ENCODE data around the gene SLC8A1. TPM values are rescaled to one million over a fixed set of nuclear protein-coding genes. Genes with fewer than 3 reads are reported as not detected.

SLC8A1 gene
- total RNA-seq, 3 donors from 2014 or later: 8.2 to 14.2 (median 12.2) TPM

DNA sequence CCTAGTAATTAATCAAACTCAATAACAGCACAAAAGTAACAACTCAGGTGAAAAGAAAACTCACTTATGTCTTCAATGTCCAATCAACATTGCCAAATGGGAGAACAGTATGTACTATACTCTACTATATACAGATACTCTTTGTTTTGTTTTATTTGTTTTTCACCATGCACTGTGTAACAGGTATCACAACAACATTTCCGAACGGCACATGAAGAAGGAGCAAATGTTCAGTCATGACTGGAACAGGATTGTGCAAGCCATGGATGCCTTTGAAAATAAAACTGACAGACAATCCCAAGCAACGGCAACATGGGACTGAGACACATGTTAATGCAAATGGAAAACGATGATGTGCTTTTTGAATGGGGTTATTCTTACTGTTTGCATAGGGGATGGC is 337.9 kb downstream of the SLC8A1 start:
- TF ChIP-seq POLR2AphosphoS5 (IDR thresholded peaks at IDR 0.05): no peak
- no peak for TF ChIP-seq POLR2A (IDR thresholded peaks at IDR 0.05)
- TF ChIP-seq, protein P1, sequence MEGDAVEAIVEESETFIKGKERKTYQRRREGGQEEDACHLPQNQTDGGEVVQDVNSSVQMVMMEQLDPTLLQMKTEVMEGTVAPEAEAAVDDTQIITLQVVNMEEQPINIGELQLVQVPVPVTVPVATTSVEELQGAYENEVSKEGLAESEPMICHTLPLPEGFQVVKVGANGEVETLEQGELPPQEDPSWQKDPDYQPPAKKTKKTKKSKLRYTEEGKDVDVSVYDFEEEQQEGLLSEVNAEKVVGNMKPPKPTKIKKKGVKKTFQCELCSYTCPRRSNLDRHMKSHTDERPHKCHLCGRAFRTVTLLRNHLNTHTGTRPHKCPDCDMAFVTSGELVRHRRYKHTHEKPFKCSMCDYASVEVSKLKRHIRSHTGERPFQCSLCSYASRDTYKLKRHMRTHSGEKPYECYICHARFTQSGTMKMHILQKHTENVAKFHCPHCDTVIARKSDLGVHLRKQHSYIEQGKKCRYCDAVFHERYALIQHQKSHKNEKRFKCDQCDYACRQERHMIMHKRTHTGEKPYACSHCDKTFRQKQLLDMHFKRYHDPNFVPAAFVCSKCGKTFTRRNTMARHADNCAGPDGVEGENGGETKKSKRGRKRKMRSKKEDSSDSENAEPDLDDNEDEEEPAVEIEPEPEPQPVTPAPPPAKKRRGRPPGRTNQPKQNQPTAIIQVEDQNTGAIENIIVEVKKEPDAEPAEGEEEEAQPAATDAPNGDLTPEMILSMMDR (IDR thresholded peaks at IDR 0.05): no peak
- H3K36me3 ChIP-seq: no peaks in the 10 kb centered on the region
- H3K9me3 ChIP-seq: no peaks in the 10 kb centered on the region
- H3K4me1 ChIP-seq: no peaks in the 10 kb centered on the region
- intact Hi-C loops (cut with DNase I; ENCODE audit: low total_unique reads): no loop called here
- no peak for DNase-seq (ENCODE audit: low spot score in 2 of 2)
- H3K4me3 ChIP-seq: no peak overlapping the region
- no peak overlapping the region for H3K27ac ChIP-seq
- H3K27me3 ChIP-seq: no peaks in the 10 kb centered on the region

DNA sequence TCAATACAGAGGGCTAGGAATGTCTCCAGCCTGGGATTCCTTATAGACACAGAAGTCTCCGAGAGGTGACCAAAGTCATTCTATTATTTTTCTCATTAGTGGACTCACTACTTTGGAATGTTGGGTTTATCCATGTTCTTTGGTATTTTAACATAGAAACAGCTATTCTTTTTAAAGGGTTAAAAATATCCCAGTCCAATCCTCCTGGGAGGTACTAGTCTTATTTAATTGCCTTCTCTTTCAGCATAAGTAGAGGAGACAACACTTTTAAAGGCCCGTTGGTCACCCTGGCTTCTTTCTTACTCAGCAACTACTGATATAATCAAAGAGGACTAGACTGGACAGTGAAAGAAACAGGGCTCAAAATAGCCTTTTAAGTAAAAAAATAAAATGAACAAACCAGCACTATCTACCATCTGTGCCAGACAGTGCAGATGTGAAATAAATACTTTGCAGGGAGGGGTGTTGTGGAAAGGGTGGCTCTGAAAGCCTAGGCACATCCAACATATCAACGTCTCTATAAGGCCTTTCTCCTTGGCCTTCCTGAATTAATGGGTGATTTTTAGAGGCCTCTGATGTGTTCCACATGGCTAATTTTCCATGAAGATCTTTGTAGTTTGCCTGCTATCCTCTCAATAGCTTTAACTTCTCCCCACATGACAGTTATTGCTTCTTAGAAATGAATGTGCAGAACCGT is 338.5 kb downstream of the SLC8A1 start:
- intact Hi-C loops (cut with DNase I; ENCODE audit: low total_unique reads): no loop called here
- TF ChIP-seq POLR2AphosphoS5 (IDR thresholded peaks at IDR 0.05): no peak
- TF ChIP-seq, protein P1 (IDR thresholded peaks at IDR 0.05): no peak
- TF ChIP-seq POLR2A (IDR thresholded peaks at IDR 0.05): no peak

DNA sequence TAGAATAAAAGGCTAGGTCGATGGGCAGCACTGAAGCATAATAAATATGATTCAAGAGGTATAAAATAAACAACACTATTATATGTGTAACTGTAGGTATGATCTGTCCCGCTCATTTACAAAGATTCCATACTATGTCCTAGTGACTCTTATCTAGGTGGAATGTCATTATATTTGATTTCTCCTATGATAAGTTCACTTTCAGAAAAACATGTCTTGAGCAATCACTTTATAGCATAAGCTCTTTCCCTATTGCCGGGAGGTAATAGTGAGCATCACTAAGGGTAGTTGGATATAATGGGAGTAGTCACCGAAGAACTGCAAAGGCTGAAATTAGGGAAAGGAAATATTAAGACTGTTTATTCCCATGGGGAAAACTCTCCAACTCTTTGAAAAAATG is 342.5 kb downstream of the SLC8A1 start:
- no peak overlapping the region for H3K27ac ChIP-seq
- H3K36me3 ChIP-seq: no peaks in the 10 kb centered on the region
- H3K27me3 ChIP-seq: no peaks in the 10 kb centered on the region
- no peak for DNase-seq (ENCODE audit: low spot score in 2 of 2)
- H3K4me1 ChIP-seq: no peaks in the 10 kb centered on the region
- TF ChIP-seq, protein P1 (IDR thresholded peaks at IDR 0.05): no peak
- no peak for TF ChIP-seq POLR2AphosphoS5 (IDR thresholded peaks at IDR 0.05)
- H3K4me3 ChIP-seq: no peak overlapping the region
- no peaks in the 10 kb centered on the region for H3K9me3 ChIP-seq
- intact Hi-C loops (cut with DNase I; ENCODE audit: low total_unique reads): no loop called here

More for the DNA sequence above, 338.5 kb downstream of the SLC8A1 start:
- no peak overlapping the region for H3K4me3 ChIP-seq
- H3K9me3 ChIP-seq: no peaks in the 10 kb centered on the region
- H3K36me3 ChIP-seq: no peaks in the 10 kb centered on the region
- no peak for DNase-seq (ENCODE audit: low spot score in 2 of 2)
- H3K27ac ChIP-seq: no peak overlapping the region
- H3K27me3 ChIP-seq: no peaks in the 10 kb centered on the region
- H3K4me1 ChIP-seq: no peaks in the 10 kb centered on the region

DNA sequence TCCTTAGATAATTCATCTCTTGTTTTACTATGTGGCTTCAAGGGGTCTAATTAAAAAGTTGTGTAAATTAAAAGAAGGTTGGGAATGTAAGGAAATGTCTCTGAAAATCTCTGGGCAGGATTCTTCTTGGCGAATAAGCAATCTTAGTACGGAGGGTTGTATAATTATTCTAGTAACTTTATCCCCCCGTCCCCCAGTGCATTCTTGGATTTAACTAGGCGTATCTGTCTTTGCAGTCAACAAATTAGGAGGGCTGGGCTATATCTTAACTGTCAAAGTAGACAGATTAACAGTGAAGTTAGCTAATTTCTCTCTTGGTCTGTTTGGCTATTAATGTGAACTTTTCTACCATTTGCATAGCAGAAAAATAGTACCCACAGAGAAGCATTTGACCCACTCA is 343.0 kb downstream of the SLC8A1 start:
- intact Hi-C loops (cut with DNase I; ENCODE audit: low total_unique reads): no loop called here
- H3K36me3 ChIP-seq: no peaks in the 10 kb centered on the region
- H3K9me3 ChIP-seq: no peaks in the 10 kb centered on the region
- H3K4me3 ChIP-seq: no peak overlapping the region
- no peak for DNase-seq (ENCODE audit: low spot score in 2 of 2)
- TF ChIP-seq, protein P1 (IDR thresholded peaks at IDR 0.05): no peak
- no peak overlapping the region for H3K27ac ChIP-seq
- H3K4me1 ChIP-seq: no peaks in the 10 kb centered on the region
- H3K27me3 ChIP-seq: no peaks in the 10 kb centered on the region

DNA sequence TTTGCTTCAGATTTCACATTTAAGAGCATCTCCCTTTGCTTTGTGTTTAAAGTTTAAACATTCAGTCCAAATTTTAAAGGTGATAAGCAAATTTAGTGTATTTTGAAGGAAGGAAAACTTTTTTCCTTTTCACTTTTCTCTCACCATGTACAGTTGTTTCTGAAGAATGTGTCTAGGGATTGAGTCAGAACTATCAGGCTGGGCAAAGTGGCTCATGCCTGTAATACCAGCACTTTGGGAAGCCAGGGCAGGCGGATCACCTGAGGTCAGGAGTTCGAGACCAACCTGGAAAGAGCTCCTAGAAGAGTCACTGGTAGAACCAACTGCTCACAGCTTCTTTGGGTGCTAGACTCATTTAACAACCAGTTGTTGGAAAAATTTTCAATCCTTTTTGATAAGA is 345.8 kb downstream of the SLC8A1 start:
- Histone ChIP-seq H3K27ac (no peak overlapping the region), H3K27me3 (no peaks in the 10 kb centered on the region), H3K36me3 (no peaks in the 10 kb centered on the region), H3K4me3 (no peak overlapping the region), H3K9me3 (no peaks in the 10 kb centered on the region), H3K4me1 (no peaks in the 10 kb centered on the region)
- TF ChIP-seq POLR2A (IDR thresholded peaks at IDR 0.05): no peak
- TF ChIP-seq, protein P1 (IDR thresholded peaks at IDR 0.05): no peak
- intact Hi-C loops (cut with DNase I; ENCODE audit: low total_unique reads): no loop called here
- DNase-seq (ENCODE audit: low spot score in 2 of 2): no peak

Data from breast epithelium (tissue), 4 donors.